WTC11 (cell line): Measurements from ENCODE around the gene SCFD1. TPM values are rescaled to one million over a fixed set of nuclear protein-coding genes. Genes with fewer than 3 reads are reported as not detected.

Experiments
- ATAC-seq: fragments of 200-7000 bp; cut with Tn5 transposase; 2 replicates; pipeline ENCODE4 v1.10.0; 2021; ENCODE audit warnings: mild to moderate bottlenecking, moderate library complexity
- CTCF ChIA-PET: fragments of 300-600 bp; sonication (Branson Sonifier 250); formaldehyde crosslinking; loops from one replicate; lab custom pipeline; 2021; ENCODE audit warnings: antibody characterized with exemption; lab: Charles Lee
- POLR2A ChIA-PET: fragments of 350-600 bp; sonication (Branson Sonifier 250); formaldehyde crosslinking; loops from one replicate; lab custom pipeline; 2021; ENCODE audit warnings: antibody characterized with exemption; lab: Charles Lee
- DNase-seq: peaks from one replicate; pipeline ENCODE4 v3.0.0; 2021; ENCODE audit warnings: low spot score
- H3K27ac Mint-ChIP-seq: 2 replicates; pipeline ENCODE4 v1.8.0; 2021; ENCODE audit warnings: mixed read lengths
- H3K27me3 Mint-ChIP-seq: 2 replicates; pipeline ENCODE4 v1.8.0; 2021; ENCODE audit warnings: low read depth, mild to moderate bottlenecking, moderate library complexity, mixed read lengths
- H3K36me3 Mint-ChIP-seq: 2 replicates; pipeline ENCODE4 v1.8.0; 2021; ENCODE audit warnings: mixed read lengths
- H3K4me1 Mint-ChIP-seq: 2 replicates; pipeline ENCODE4 v1.8.0; 2022; ENCODE audit warnings: mixed read lengths
- H3K4me3 Mint-ChIP-seq: 2 replicates; pipeline ENCODE4 v1.8.0; 2021; ENCODE audit warnings: mild to moderate bottlenecking, moderate library complexity, mixed read lengths
- H3K9me3 Mint-ChIP-seq: 2 replicates; pipeline ENCODE4 v1.8.0; 2021; ENCODE audit warnings: mixed read lengths
- ARID4B ChIP-seq: sonication (generic); formaldehyde crosslinking; IDR thresholded peaks from 2 replicates; pipeline ENCODE4 v1.8.0; 2023; ENCODE audit warnings: missing genetic modification reagents, mild to moderate bottlenecking, borderline replicate concordance
- ATF3 ChIP-seq: sonication (generic); formaldehyde crosslinking; conservative IDR thresholded peaks from 2 replicates; pipeline ENCODE4 v1.8.1; 2022; ENCODE audit warnings: mild to moderate bottlenecking, missing genetic modification reagents
- CDX4 ChIP-seq: fragments of 250-450 bp; sonication (Bioruptor Pico); IDR thresholded peaks from 2 replicates; pipeline ENCODE4 v1.9.0; 2021; ENCODE audit warnings: moderate library complexity, mild to moderate bottlenecking, inconsistent platforms, borderline replicate concordance
- EMX1 ChIP-seq: fragments of 250-450 bp; sonication (Bioruptor Pico); IDR thresholded peaks from 2 replicates; pipeline ENCODE4 v1.8.0; 2021; ENCODE audit warnings: mild to moderate bottlenecking
- ETV6 ChIP-seq: sonication (generic); formaldehyde crosslinking; IDR thresholded peaks from 2 replicates; pipeline ENCODE4 v1.8.1; 2022; ENCODE audit warnings: mild to moderate bottlenecking, missing genetic modification reagents
- GABPB1 ChIP-seq: sonication (generic); formaldehyde crosslinking; IDR thresholded peaks from 2 replicates; pipeline ENCODE4 v1.8.1; 2023; ENCODE audit warnings: mild to moderate bottlenecking, missing genetic modification reagents
- IRF2 ChIP-seq: sonication (generic); formaldehyde crosslinking; IDR thresholded peaks from 2 replicates; pipeline ENCODE4 v1.8.0; 2022; ENCODE audit warnings: low read depth, missing genetic modification reagents, borderline replicate concordance
- KAT7 ChIP-seq: sonication (generic); formaldehyde crosslinking; IDR thresholded peaks from 2 replicates; pipeline ENCODE4 v1.8.1; 2023; ENCODE audit warnings: missing genetic modification reagents, mild to moderate bottlenecking, borderline replicate concordance
- MXD4 ChIP-seq: fragments of 250-450 bp; sonication (Bioruptor Pico); IDR thresholded peaks from 2 replicates; pipeline ENCODE4 v1.8.0; 2021; ENCODE audit warnings: mild to moderate bottlenecking, moderate library complexity, borderline replicate concordance
- NFATC4 ChIP-seq: fragments of 250-450 bp; sonication (Bioruptor Pico); IDR thresholded peaks from 2 replicates; pipeline ENCODE4 v1.9.0; 2021; ENCODE audit warnings: mild to moderate bottlenecking
- NR3C1 ChIP-seq: sonication (generic); formaldehyde crosslinking; conservative IDR thresholded peaks from 2 replicates; pipeline ENCODE4 v1.8.1; 2023; ENCODE audit warnings: low read depth, mild to moderate bottlenecking, missing genetic modification reagents
- OVOL2 ChIP-seq: fragments of 250-450 bp; sonication (Bioruptor Pico); IDR thresholded peaks from 2 replicates; pipeline ENCODE4 v1.9.0; 2021; ENCODE audit warnings: mild to moderate bottlenecking, borderline replicate concordance
- SMAD4 ChIP-seq: sonication (generic); formaldehyde crosslinking; IDR thresholded peaks from 2 replicates; pipeline ENCODE4 v1.8.0; 2022; ENCODE audit warnings: mild to moderate bottlenecking, missing genetic modification reagents
- TEAD1 ChIP-seq: sonication (generic); formaldehyde crosslinking; IDR thresholded peaks from 2 replicates; pipeline ENCODE4 v1.8.0; 2022; ENCODE audit warnings: mild to moderate bottlenecking, missing genetic modification reagents
- TEAD4 ChIP-seq: sonication (generic); formaldehyde crosslinking; IDR thresholded peaks from 2 replicates; pipeline ENCODE4 v1.8.0; 2022; ENCODE audit warnings: mild to moderate bottlenecking, missing genetic modification reagents
- TP53 ChIP-seq: sonication (generic); formaldehyde crosslinking; IDR thresholded peaks from 2 replicates; pipeline ENCODE4 v1.8.1; 2023; ENCODE audit warnings: mild to moderate bottlenecking, missing genetic modification reagents
- USF2 ChIP-seq: sonication (generic); formaldehyde crosslinking; IDR thresholded peaks from 2 replicates; pipeline ENCODE4 v1.8.1; 2023; ENCODE audit warnings: mild to moderate bottlenecking, missing genetic modification reagents, moderate library complexity
- ZBTB43 ChIP-seq: sonication (generic); formaldehyde crosslinking; IDR thresholded peaks from 2 replicates; pipeline ENCODE4 v1.8.1; 2023; ENCODE audit warnings: mild to moderate bottlenecking, missing genetic modification reagents
- ZNF396 ChIP-seq: fragments of 250-450 bp; sonication (Bioruptor Pico); IDR thresholded peaks from 2 replicates; pipeline ENCODE4 v1.8.0; 2021; ENCODE audit warnings: mild to moderate bottlenecking, moderate library complexity, borderline replicate concordance
- ZNF423 ChIP-seq: fragments of 250-450 bp; sonication (Bioruptor Pico); IDR thresholded peaks from 2 replicates; pipeline ENCODE4 v2.1.2; 2022; ENCODE audit warnings: mild to moderate bottlenecking, moderate library complexity
- ZNF671 ChIP-seq: fragments of 250-450 bp; sonication (Bioruptor Pico); IDR thresholded peaks from 2 replicates; pipeline ENCODE4 v1.8.0; 2021; ENCODE audit warnings: mild to moderate bottlenecking
- ZSCAN18 ChIP-seq: fragments of 250-450 bp; sonication (Bioruptor Pico); IDR thresholded peaks from 2 replicates; pipeline ENCODE4 v2.1.2; 2022; ENCODE audit warnings: mild to moderate bottlenecking, moderate library complexity
- total RNA-seq: library from RNA; stranded (reverse); gene quantifications from 3 replicates; pipeline ENCODE4 v1.2.3, GENCODE V29; 2021

SCFD1 gene
- total RNA-seq, 1 experiment from 2014 or later: 77.5 TPM

- Mint-ChIP-seq H3K27me3 (no peaks in the 10 kb centered on the region), H3K9me3 (peaks cover 34% of the 10 kb centered on the region), H3K36me3 (peaks cover 68% of the 10 kb centered on the region), H3K27ac (no peak overlapping the region), H3K4me3 (no peak overlapping the region), H3K4me1 (no peaks in the 10 kb centered on the region)
- no peak for TF ChIP-seq ETV6 (CRISPR knock-in tag)
- no peak for TF ChIP-seq IRF2 (CRISPR knock-in tag)
- no peak for TF ChIP-seq TEAD1 (CRISPR knock-in tag)
- ChIA-PET POLR2A (no interaction called here), CTCF (no interaction called here)
- no peak for DNase-seq
- no peak for ATAC-seq
Observed at GRCh38 chr14:30587141-30587540, 35.0 kb upstream of the SCFD1 start.

- no peaks in the 10 kb centered on the region for H3K4me1 Mint-ChIP-seq
- no peak for DNase-seq
- H3K9me3 Mint-ChIP-seq: peaks cover 20% of the 10 kb centered on the region
- POLR2A ChIA-PET: no interaction called here
- TF ChIP-seq GABPB1 (CRISPR knock-in tag): no peak
- no peak for TF ChIP-seq NFATC4
- TF ChIP-seq ZNF423: no peak
- TF ChIP-seq NR3C1: no peak
- no peak for TF ChIP-seq SMAD4
- TF ChIP-seq TEAD4 (CRISPR knock-in tag): no peak
- CTCF ChIA-PET: no interaction called here
- H3K4me3 Mint-ChIP-seq: no peak overlapping the region
- no peaks in the 10 kb centered on the region for H3K27me3 Mint-ChIP-seq
- H3K36me3 Mint-ChIP-seq: peaks cover 58% of the 10 kb centered on the region
- 0 out of 2 replicates have a peak overlapping the region, but pooled peaks have one; percentile 16 for H3K27ac Mint-ChIP-seq
- no peak for ATAC-seq
Observed at GRCh38 chr14:30588873-30589272, 33.2 kb upstream of the SCFD1 start.

- Mint-ChIP-seq H3K4me3 (no peak overlapping the region), H3K9me3 (no peaks in the 10 kb centered on the region), H3K27me3 (no peaks in the 10 kb centered on the region), H3K4me1 (no peaks in the 10 kb centered on the region), H3K27ac (no peak overlapping the region), H3K36me3 (peaks cover 42% of the 10 kb centered on the region)
- POLR2A ChIA-PET: no interaction called here
- TF ChIP-seq ZBTB43 (CRISPR knock-in tag) (no peak), ZNF396 (CRISPR knock-in tag) (no peak), ARID4B (CRISPR knock-in tag) (no peak), ZSCAN18 (CRISPR knock-in tag) (no peak), ZNF671 (CRISPR knock-in tag) (no peak), USF2 (CRISPR knock-in tag) (no peak), KAT7 (CRISPR knock-in tag) (no peak), NR3C1 (no peak), NFATC4 (no peak), CDX4 (CRISPR knock-in tag) (no peak), OVOL2 (CRISPR knock-in tag) (no peak), MXD4 (CRISPR knock-in tag) (no peak), EMX1 (no peak), SMAD4 (no peak), TP53 (CRISPR knock-in tag) (no peak), ATF3 (CRISPR knock-in tag) (no peak), IRF2 (CRISPR knock-in tag) (no peak)
- CTCF ChIA-PET: interaction anchor here (0.8 kb wide), 1 partner anchor 11 kb away, joined by 3 read pairs; no protein-coding TSS in a partner anchor
- ATAC-seq (no peak), DNase-seq (no peak)
Observed at GRCh38 chr14:30596935-30597334, 25.2 kb upstream of the SCFD1 start.
